ENCODE results near the gene CTSW.

GRCh38 chr11:65851811-65852507 lies 27.7 kb upstream of the CTSW start:
- no peak for TF ChIP-seq YY1 (IDR thresholded peaks at IDR 0.05; ENCODE audit: insufficient read depth, insufficient read length)
- TF ChIP-seq ZNF274 (IDR thresholded peaks at IDR 0.05; ENCODE audit: low read depth, low read length), result no peak
- no peak for TF ChIP-seq SUZ12 (IDR thresholded peaks at IDR 0.05; ENCODE audit: extremely low read depth, insufficient read depth, insufficient read length)

Measured in NT2/D1 (cell line).